ENCODE measurements around the gene ENC1.
A peak's percentile ranks its signal among the peaks of the same experiment; 100 is the strongest.

Gene ENC1

DNA sequence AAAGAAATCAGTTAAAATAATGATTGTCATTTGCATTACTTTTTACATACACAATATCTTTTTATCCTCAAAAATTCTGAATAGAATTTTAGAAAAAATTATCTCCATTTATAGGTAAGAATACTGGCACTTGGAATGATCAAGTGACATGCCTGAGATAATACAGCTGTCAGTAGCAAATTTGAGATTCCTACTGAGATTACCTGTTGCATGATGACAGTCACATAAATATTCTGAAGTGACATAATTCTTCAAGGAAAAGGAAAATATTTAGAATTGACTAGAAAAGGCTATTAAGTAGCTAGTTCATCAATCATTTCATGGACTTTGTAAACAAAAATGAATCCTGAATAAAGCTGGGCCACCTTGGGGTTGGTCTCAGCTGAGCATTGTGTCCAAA is 15.2 kb upstream of the ENC1 start:
- Histone ChIP-seq H3K4me3 (ENCODE audit: extremely low read depth, insufficient read depth, low read length, poor library complexity, severe bottlenecking) (no peak overlapping the region), H3K36me3 (ENCODE audit: control insufficient read depth, insufficient read depth, low read length) (no peaks in the 10 kb centered on the region), H3K9me3 (ENCODE audit: control insufficient read depth, low read length) (peaks cover 6% of the 10 kb centered on the region), H3K4me1 (ENCODE audit: control insufficient read depth, insufficient read depth, low read length, poor library complexity, severe bottlenecking) (no peaks in the 10 kb centered on the region), H3K27ac (ENCODE audit: low read depth, low read length, severe bottlenecking) (no peak overlapping the region)

DNA sequence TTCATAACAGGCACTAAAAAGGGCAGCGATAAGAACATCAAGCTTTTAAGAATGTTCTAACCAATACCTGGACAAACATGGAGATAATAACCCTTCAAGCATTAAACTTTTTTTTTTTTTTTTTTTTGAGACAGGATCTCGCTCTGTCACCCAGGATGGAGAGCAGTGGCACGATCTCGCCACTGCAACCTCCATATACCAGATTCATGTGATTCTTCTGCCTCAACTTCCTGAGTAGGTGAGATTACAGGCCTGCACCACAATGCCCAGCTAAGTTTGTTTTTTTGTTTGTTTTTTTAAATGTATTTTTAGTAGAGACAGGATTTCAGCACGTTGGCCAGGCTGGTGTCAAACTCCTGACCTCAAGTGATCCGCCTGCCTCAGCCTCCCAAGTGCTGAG is 14.7 kb upstream of the ENC1 start:
- H3K4me3 ChIP-seq (ENCODE audit: extremely low read depth, insufficient read depth, low read length, poor library complexity, severe bottlenecking) = no peak overlapping the region
- H3K36me3 ChIP-seq (ENCODE audit: control insufficient read depth, insufficient read depth, low read length) = no peaks in the 10 kb centered on the region
- no peaks in the 10 kb centered on the region for H3K4me1 ChIP-seq (ENCODE audit: control insufficient read depth, insufficient read depth, low read length, poor library complexity, severe bottlenecking)
- no peak overlapping the region for H3K27ac ChIP-seq (ENCODE audit: low read depth, low read length, severe bottlenecking)
- 40 to 94% methylated on average over 1 to 2 of the region's 6 CpGs for WGBS, 2 experiments (ENCODE audit: insufficient coverage in 2 of 2)
- peaks cover 6% of the 10 kb centered on the region for H3K9me3 ChIP-seq (ENCODE audit: control insufficient read depth, low read length)

DNA sequence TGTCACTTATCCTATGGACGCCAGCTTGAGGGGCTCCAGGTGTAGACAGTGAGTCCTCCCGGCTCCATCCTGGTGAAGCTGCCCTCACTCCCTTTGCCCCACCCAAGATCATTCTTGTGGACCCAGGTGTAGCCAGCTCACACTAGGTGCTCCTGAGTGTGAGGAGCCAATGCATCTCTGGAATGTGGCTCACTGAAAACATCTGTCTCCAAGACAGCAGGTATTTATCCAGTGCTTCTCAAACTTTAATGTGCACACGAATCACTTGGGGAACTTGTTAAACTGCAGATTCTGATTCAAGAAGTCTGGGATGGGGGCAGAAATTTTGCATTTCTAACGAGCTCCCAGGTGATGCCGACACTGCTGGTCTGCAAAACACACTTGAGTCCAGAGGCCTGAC is 13.5 kb upstream of the ENC1 start:
- Histone ChIP-seq H3K27ac (ENCODE audit: low read depth, low read length, severe bottlenecking) (no peak overlapping the region), H3K9me3 (ENCODE audit: control insufficient read depth, low read length) (peaks cover 6% of the 10 kb centered on the region), H3K4me1 (ENCODE audit: control insufficient read depth, insufficient read depth, low read length, poor library complexity, severe bottlenecking) (peaks cover 3% of the 10 kb centered on the region), H3K36me3 (ENCODE audit: control insufficient read depth, insufficient read depth, low read length) (no peaks in the 10 kb centered on the region), H3K4me3 (ENCODE audit: extremely low read depth, insufficient read depth, low read length, poor library complexity, severe bottlenecking) (no peak overlapping the region)
- WGBS, 2 experiments (ENCODE audit: insufficient coverage in 2 of 2) = 89 to 93% methylated on average over 5 of the region's 5 CpGs

GRCh38 chr5:74652576-74652975 is 12.0 kb upstream of the ENC1 start:
- Histone ChIP-seq H3K4me3 (ENCODE audit: extremely low read depth, insufficient read depth, low read length, poor library complexity, severe bottlenecking) (no peak overlapping the region), H3K36me3 (ENCODE audit: control insufficient read depth, insufficient read depth, low read length) (no peaks in the 10 kb centered on the region), H3K27ac (ENCODE audit: low read depth, low read length, severe bottlenecking) (no peak overlapping the region), H3K4me1 (ENCODE audit: control insufficient read depth, insufficient read depth, low read length, poor library complexity, severe bottlenecking) (peaks cover 11% of the 10 kb centered on the region), H3K9me3 (ENCODE audit: control insufficient read depth, low read length) (no peaks in the 10 kb centered on the region)
- WGBS, 2 experiments (ENCODE audit: insufficient coverage in 2 of 2) = 89 to 91% methylated on average over 1 of the region's 3 CpGs

- no peaks in the 10 kb centered on the region for H3K9me3 ChIP-seq (ENCODE audit: control insufficient read depth, low read length)
- H3K36me3 ChIP-seq (ENCODE audit: control insufficient read depth, insufficient read depth, low read length) = no peaks in the 10 kb centered on the region
- H3K4me1 ChIP-seq (ENCODE audit: control insufficient read depth, insufficient read depth, low read length, poor library complexity, severe bottlenecking) = peaks cover 11% of the 10 kb centered on the region
- no peak overlapping the region for H3K4me3 ChIP-seq (ENCODE audit: extremely low read depth, insufficient read depth, low read length, poor library complexity, severe bottlenecking)
- no peak overlapping the region for H3K27ac ChIP-seq (ENCODE audit: low read depth, low read length, severe bottlenecking)
- 100% methylated on average over 1 of the region's 3 CpGs for WGBS, 2 experiments (ENCODE audit: insufficient coverage in 2 of 2)
Observed at GRCh38 chr5:74651710-74652109, 11.2 kb upstream of the ENC1 start.

GRCh38 chr5:74649421-74649973 is 9.0 kb upstream of the ENC1 start:
- Histone ChIP-seq H3K4me3 (ENCODE audit: extremely low read depth, insufficient read depth, low read length, poor library complexity, severe bottlenecking) (no peak overlapping the region), H3K36me3 (ENCODE audit: control insufficient read depth, insufficient read depth, low read length) (no peaks in the 10 kb centered on the region), H3K9me3 (ENCODE audit: control insufficient read depth, low read length) (no peaks in the 10 kb centered on the region), H3K4me1 (ENCODE audit: control insufficient read depth, insufficient read depth, low read length, poor library complexity, severe bottlenecking) (peaks cover 11% of the 10 kb centered on the region), H3K27ac (ENCODE audit: low read depth, low read length, severe bottlenecking) (no peak overlapping the region)
- 40 to 70% methylated on average over 1 of the region's 1 CpG for WGBS, 2 experiments (ENCODE audit: insufficient coverage in 2 of 2)

DNA sequence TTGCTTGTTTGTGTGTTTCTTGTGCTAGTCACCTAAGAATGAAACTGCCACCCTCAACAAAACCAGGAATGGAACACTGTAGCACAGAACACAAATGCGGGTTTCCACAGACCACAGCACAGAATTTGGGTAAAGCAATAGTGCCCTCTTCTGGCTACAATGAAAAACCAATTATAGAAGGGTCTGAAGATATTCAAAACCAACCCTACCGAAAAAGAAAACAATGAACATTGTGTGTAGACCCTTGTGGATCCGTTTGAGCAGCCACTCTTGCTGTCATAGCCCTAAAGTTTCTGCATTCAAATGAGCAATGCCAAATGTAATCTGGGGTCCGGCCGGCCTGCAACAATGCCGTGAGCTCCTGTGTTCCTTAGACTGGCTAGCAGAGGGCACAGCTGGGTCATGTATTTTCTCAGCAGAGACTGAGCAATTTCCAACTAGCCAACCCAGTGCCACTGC is 8.3 kb upstream of the ENC1 start:
- H3K9me3 ChIP-seq (ENCODE audit: control insufficient read depth, low read length) = no peaks in the 10 kb centered on the region
- 26 to 33% methylated on average over 4 to 5 of the region's 6 CpGs for WGBS, 2 experiments (ENCODE audit: insufficient coverage in 2 of 2)
- peaks cover 15% of the 10 kb centered on the region for H3K4me1 ChIP-seq (ENCODE audit: control insufficient read depth, insufficient read depth, low read length, poor library complexity, severe bottlenecking)
- H3K27ac ChIP-seq (ENCODE audit: low read depth, low read length, severe bottlenecking) = no peak overlapping the region
- no peak overlapping the region for H3K4me3 ChIP-seq (ENCODE audit: extremely low read depth, insufficient read depth, low read length, poor library complexity, severe bottlenecking)
- no peaks in the 10 kb centered on the region for H3K36me3 ChIP-seq (ENCODE audit: control insufficient read depth, insufficient read depth, low read length)

DNA sequence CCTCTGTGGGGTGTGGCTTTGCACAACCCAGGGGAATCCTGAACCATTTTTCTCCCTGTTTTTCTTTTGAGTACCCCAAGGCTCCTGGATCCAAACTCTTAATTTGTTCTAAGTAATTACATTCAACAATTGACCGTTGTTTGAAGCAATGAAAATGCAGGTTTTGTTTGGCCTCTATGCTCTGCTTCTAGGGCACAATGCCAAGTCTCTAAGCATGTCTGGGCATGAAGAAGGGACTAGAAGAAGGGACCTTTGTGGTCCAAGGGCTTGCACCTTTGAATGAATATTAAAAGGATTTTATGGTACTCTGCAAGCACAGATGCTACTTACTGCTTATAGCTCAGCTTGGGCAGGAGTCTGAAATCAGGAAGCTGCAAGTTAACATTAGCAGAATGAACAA is 6.6 kb upstream of the ENC1 start:
- Histone ChIP-seq H3K4me3 (ENCODE audit: extremely low read depth, insufficient read depth, low read length, poor library complexity, severe bottlenecking) (no peak overlapping the region), H3K4me1 (ENCODE audit: control insufficient read depth, insufficient read depth, low read length, poor library complexity, severe bottlenecking) (peaks cover 33% of the 10 kb centered on the region), H3K27ac (ENCODE audit: low read depth, low read length, severe bottlenecking) (no peak overlapping the region), H3K36me3 (ENCODE audit: control insufficient read depth, insufficient read depth, low read length) (no peaks in the 10 kb centered on the region), H3K9me3 (ENCODE audit: control insufficient read depth, low read length) (no peaks in the 10 kb centered on the region)
- 100% methylated on average over 1 of the region's 1 CpG; no CpG with 5 or more reads in 1 of the 2 experiments for WGBS, 2 experiments (ENCODE audit: insufficient coverage in 2 of 2)

DNA sequence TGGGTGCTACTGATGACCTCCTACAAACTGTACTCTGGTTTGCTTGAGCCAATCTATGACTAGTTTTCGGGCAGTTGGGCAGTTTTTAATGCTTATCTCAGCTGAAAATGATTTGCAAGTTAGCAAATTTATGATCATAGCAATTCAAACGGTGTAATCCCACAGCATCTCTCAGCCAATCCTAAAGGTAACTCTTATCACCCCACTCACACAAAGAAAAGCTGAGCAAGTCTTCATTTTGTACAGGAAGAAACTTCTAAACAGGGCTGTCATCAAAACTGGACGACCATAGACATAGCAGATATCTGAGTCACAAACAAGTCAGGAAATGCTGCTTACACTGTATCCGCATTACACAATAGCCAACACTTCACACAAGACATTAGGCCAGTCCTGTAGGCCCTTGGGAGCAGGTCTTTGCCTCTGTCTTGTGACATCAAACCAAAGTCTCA is 2.6 kb upstream of the ENC1 start:
- H3K4me1 ChIP-seq (ENCODE audit: control insufficient read depth, insufficient read depth, low read length, poor library complexity, severe bottlenecking) = peaks cover 30% of the 10 kb centered on the region
- 59 to 82% methylated on average over 3 of the region's 4 CpGs for WGBS, 2 experiments (ENCODE audit: insufficient coverage in 2 of 2)
- H3K9me3 ChIP-seq (ENCODE audit: control insufficient read depth, low read length) = no peaks in the 10 kb centered on the region
- peak overlapping the region; percentile 91 for H3K27ac ChIP-seq (ENCODE audit: low read depth, low read length, severe bottlenecking)
- H3K36me3 ChIP-seq (ENCODE audit: control insufficient read depth, insufficient read depth, low read length) = peaks cover 12% of the 10 kb centered on the region
- no peak overlapping the region for H3K4me3 ChIP-seq (ENCODE audit: extremely low read depth, insufficient read depth, low read length, poor library complexity, severe bottlenecking)

DNA sequence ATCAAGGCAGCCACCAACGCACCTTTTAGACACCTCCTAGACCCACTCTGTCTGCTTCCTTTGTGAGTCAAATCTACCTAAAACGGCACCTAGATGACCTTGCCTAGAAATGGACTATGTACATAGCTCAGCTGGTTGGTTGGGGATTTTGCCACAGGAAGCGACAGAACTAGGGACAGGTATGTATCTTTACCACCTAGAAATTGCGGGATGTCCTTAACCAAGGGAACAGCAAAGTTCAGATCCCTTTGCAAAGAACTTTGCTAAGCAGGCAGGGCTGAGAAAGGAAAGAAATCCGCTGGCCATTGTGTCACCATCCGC is 2.0 kb upstream of the ENC1 start:
- Histone ChIP-seq H3K4me3 (ENCODE audit: extremely low read depth, insufficient read depth, low read length, poor library complexity, severe bottlenecking) (no peak overlapping the region), H3K36me3 (ENCODE audit: control insufficient read depth, insufficient read depth, low read length) (peaks cover 19% of the 10 kb centered on the region), H3K9me3 (ENCODE audit: control insufficient read depth, low read length) (no peaks in the 10 kb centered on the region), H3K4me1 (ENCODE audit: control insufficient read depth, insufficient read depth, low read length, poor library complexity, severe bottlenecking) (peaks cover 30% of the 10 kb centered on the region), H3K27ac (ENCODE audit: low read depth, low read length, severe bottlenecking) (peak overlapping the region; percentile 91)
- WGBS, 2 experiments (ENCODE audit: insufficient coverage in 2 of 2) = 79 to 93% methylated on average over 2 to 4 of the region's 6 CpGs

DNA sequence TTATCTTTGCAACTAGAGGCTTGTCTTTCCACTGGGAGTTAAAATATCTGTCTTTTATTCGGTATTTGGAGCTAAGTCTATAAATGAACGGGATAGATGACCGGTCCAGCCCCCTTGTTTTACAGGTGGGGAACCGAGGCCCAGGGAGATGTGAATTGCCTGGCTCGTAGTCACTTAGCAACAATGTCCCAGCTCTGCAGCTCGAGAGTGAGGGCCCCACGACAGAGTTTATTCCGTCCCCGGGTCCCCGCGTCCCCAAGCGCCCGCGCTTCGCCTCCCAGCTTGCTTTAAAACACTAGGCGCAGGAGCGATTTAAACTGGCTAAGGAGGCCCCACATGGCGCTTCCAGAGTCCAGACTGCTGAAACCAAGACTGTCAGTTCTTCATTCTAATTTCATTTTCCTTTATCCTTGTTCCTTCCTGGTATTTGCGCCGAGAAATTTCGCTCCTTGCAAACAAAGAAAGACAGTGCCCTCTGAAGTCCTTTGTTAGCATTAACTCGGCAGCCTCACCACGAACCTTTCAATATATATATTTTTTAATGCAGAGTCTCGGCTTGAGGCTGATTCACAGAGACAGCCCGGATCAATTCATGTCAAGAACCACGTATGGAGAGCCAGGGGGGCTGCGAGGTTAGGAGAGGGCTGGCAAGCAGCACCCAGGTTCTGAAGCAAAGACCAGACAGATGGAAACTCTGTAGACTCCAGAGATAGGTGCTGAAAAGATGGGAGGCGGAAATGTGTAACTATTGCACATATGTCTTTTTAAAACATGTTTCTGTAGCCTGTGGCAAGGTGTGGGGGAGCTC is 1.4 kb upstream of the ENC1 start:
- WGBS, 2 experiments (ENCODE audit: insufficient coverage in 2 of 2) = 6 to 9% methylated on average over 24 to 27 of the region's 28 CpGs
- Histone ChIP-seq H3K36me3 (ENCODE audit: control insufficient read depth, insufficient read depth, low read length) (peaks cover 24% of the 10 kb centered on the region), H3K9me3 (ENCODE audit: control insufficient read depth, low read length) (no peaks in the 10 kb centered on the region), H3K27ac (ENCODE audit: low read depth, low read length, severe bottlenecking) (peak overlapping the region; percentile 94), H3K4me1 (ENCODE audit: control insufficient read depth, insufficient read depth, low read length, poor library complexity, severe bottlenecking) (peaks cover 35% of the 10 kb centered on the region), H3K4me3 (ENCODE audit: extremely low read depth, insufficient read depth, low read length, poor library complexity, severe bottlenecking) (peak overlapping the region; percentile 94)

All from mesodermal cell (in vitro differentiated cells).